Breast epithelium (tissue), 4 donors: ENCODE measurements around the gene RNASE8. TPM values are rescaled to one million over a fixed set of nuclear protein-coding genes. Genes with fewer than 3 reads are reported as not detected.
"Not testable (repeated sequence)": the region's sequence is repeated elsewhere in the genome, so short reads cannot be mapped to it uniquely, and the experiment has no call there.

Source experiments
- DNase-seq, 2 donors: peaks; one replicate each; pipeline ENCODE4 v3.0.0-alpha.2; 2019; ENCODE audit warnings: low spot score in 2 of 2
- H3K27ac ChIP-seq, 2 donors: fragments of 200-600 bp; sonication (generic) in 1 of 2; one replicate each; pipeline ENCODE4 v1.5.1; 2016 to 2019; ENCODE audit warnings: mild to moderate bottlenecking in 1 of 2
- H3K27me3 ChIP-seq, 2 donors: fragments of 200-600 bp; sonication (generic) in 1 of 2; one replicate each; pipeline versions ENCODE4 v1.5.1 to v1.6.0; 2017 to 2019; ENCODE audit warnings: control low read depth in 1 of 2, mild to moderate bottlenecking in 1 of 2
- H3K36me3 ChIP-seq: fragments of 200-600 bp; one replicate; pipeline ENCODE4 v1.5.1; 2019
- H3K4me1 ChIP-seq, 2 donors: fragments of 200-600 bp; sonication (generic); one replicate each; pipeline ENCODE4 v1.5.1; 2016 to 2019; ENCODE audit warnings: control low read depth in 1 of 2
- H3K4me3 ChIP-seq, 3 donors: fragments of 200-600 bp; sonication (generic); 1 replicate in 2 of 3; 2 replicates in 1 of 3; pipeline ENCODE4 v1.5.1; 2016 to 2019; ENCODE audit warnings: mild to moderate bottlenecking in 3 of 3, moderate library complexity in 2 of 3
- H3K9me3 ChIP-seq, 2 donors: fragments of 200-600 bp; sonication (generic) in 1 of 2; one replicate each; pipeline ENCODE4 v1.5.1; 2016 to 2019; ENCODE audit warnings: control low read depth in 1 of 2
- POLR2A ChIP-seq: fragments of 450-650 bp; IDR thresholded peaks from one replicate; pipeline ENCODE4 v1.6.1; 2016; ENCODE audit warnings: antibody characterized with exemption, mild to moderate bottlenecking, moderate library complexity
- POLR2AphosphoS5 ChIP-seq, 3 donors: sonication (generic); formaldehyde crosslinking; IDR thresholded peaks; one replicate each; pipeline ENCODE4 v1.6.1; 2017; ENCODE audit warnings: antibody characterized with exemption in 3 of 3
- intact Hi-C: fragments of 100-400 bp; cut with DNase I; formaldehyde crosslinking; loops from one replicate; pipeline ENCODE4 v1.15.1; 2023; ENCODE audit warnings: low total_unique reads
- total RNA-seq, 3 donors: library from RNA; depleted of rRNA; stranded (reverse); fragments of >200 nt; gene quantifications; one replicate each; pipeline ENCODE4 v1.1.0, GENCODE V29; 2016
- TF ChIP-seq, protein P1 (sequence below), 3 donors: fragments of 450-650 bp; IDR thresholded peaks; one replicate each; pipeline ENCODE4 v1.5.1; 2016 to 2017; ENCODE audit warnings: antibody characterized with exemption in 3 of 3, mild to moderate bottlenecking in 3 of 3, moderate library complexity in 3 of 3

Gene RNASE8
- total RNA-seq, 3 donors from 2014 or later = not detected

DNA sequence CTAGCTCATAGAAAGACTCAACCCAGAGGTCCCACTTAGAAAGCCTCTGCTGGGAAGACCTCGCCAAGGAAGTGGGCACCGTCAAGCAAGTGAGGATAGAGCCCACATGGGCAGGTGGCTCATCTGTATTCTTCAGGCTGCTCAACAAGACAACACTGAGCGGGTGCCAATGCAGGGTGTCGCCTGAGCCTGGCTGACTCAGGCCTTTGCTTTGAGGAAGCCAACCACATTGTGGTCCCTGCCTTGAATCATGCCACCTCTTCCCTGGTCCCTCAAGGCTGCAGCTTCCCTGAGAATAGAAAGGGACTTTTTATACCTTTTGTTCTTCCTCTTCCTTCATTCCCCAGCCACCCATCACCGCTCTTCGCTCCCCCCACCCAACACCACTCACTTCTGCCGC, 20.9 kb upstream of the RNASE8 start:
- H3K27me3 ChIP-seq = no peaks in the 10 kb centered on the region
- intact Hi-C loops = no loop called here
- H3K9me3 ChIP-seq = no peaks in the 10 kb centered on the region
- no peak overlapping the region for H3K4me3 ChIP-seq
- TF ChIP-seq POLR2AphosphoS5 (IDR thresholded peaks at IDR 0.05) (no peak), POLR2A (no peak)
- TF ChIP-seq, protein P1, sequence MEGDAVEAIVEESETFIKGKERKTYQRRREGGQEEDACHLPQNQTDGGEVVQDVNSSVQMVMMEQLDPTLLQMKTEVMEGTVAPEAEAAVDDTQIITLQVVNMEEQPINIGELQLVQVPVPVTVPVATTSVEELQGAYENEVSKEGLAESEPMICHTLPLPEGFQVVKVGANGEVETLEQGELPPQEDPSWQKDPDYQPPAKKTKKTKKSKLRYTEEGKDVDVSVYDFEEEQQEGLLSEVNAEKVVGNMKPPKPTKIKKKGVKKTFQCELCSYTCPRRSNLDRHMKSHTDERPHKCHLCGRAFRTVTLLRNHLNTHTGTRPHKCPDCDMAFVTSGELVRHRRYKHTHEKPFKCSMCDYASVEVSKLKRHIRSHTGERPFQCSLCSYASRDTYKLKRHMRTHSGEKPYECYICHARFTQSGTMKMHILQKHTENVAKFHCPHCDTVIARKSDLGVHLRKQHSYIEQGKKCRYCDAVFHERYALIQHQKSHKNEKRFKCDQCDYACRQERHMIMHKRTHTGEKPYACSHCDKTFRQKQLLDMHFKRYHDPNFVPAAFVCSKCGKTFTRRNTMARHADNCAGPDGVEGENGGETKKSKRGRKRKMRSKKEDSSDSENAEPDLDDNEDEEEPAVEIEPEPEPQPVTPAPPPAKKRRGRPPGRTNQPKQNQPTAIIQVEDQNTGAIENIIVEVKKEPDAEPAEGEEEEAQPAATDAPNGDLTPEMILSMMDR (IDR thresholded peaks at IDR 0.05) = no peak
- DNase-seq = peak in 1 of 2 donors; percentile 65
- peak overlapping the region; percentile 36 to 70 for H3K27ac ChIP-seq
- peaks cover 0 to 15% of the 10 kb centered on the region in 2 donors for H3K4me1 ChIP-seq
- H3K36me3 ChIP-seq = no peaks in the 10 kb centered on the region

DNA sequence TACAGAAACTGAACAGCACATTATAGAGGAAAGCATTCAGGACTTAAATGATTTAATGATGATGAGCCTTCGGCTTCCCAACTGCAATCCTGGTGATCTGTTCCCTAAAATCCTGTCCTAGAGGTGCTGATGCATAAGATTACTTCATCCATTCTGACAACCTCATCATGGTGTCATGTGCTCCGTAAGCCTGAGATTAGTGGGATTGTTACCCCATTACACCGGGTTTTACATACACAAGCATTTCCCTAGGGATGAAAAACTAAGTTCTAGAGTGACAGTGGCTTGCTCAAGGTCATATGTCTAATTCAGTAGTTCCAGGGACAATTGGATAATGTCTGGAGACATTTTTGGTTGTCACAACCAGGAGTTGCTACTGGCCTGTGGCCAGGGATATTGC, 20.5 kb upstream of the RNASE8 start:
- no peaks in the 10 kb centered on the region for H3K27me3 ChIP-seq
- peak overlapping the region; percentile 36 to 70 for H3K27ac ChIP-seq
- DNase-seq = no peak
- H3K4me1 ChIP-seq = peaks cover 0 to 15% of the 10 kb centered on the region in 2 donors
- H3K36me3 ChIP-seq = no peaks in the 10 kb centered on the region
- no peak for TF ChIP-seq POLR2A
- H3K4me3 ChIP-seq = no peak overlapping the region
- intact Hi-C loops = no loop called here
- H3K9me3 ChIP-seq = no peaks in the 10 kb centered on the region

DNA sequence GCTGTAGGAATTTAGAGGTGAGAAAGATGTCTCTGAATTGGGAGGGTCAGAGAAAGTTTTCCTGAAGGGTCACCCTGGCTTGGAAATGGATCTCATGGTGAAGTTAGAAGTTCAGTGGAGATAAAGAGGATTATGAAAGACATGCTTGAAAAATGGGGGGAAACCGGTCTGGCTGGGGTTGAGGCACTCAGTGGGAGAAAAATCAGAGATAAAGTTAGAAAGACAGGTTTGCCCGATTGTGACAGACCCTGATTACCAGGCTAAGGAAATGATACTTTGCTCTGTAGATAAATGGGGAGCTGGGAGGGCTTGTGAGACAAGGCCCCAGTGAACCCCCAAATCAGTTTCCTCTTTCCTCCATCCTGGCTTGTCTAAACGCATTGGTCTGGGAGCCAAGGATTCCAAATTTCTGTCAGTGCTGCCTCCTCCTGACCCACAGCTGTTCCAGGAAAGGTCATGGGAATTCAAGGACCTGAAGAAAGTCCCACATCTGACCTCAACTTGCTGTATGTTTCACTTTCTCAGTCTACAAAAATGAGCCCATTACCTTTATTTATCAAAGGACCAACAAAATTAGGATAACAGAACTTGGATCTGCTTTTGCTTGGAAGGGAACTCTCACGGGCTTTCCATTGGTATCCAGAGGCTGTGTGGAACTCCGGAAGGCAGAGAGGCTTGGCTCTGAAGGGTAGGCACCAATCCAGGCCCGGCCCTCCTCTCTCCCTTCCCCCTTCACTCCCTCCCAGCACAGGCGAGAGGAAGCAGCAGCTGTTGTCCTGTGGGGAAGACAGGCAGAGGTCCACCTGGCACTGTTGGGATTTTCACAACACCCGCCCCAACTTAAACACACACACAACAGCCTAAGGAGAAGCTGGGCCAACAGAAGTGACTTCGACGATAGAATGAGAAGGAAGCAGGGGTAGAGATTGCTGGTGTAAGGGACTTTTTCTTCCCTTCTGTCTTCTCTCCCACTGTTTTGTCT, 18.9 kb upstream of the RNASE8 start:
- Histone ChIP-seq H3K27ac (peak overlapping the region; percentile 70 to 80), H3K4me1 (peaks cover 0 to 24% of the 10 kb centered on the region in 2 donors), H3K36me3 (no peaks in the 10 kb centered on the region), H3K9me3 (no peaks in the 10 kb centered on the region), H3K4me3 (peak overlapping the region in 2 of 3 donors; percentile 6 to 21), H3K27me3 (no peaks in the 10 kb centered on the region)
- intact Hi-C loops = loop anchor here (2.0 kb wide), 1 partner anchor 24 kb away; no protein-coding TSS in a partner anchor
- peak; percentile 83 to 88 for DNase-seq
- TF ChIP-seq POLR2A (no peak), POLR2AphosphoS5 (IDR thresholded peaks at IDR 0.05) (peak; percentile 51 to 77 (median 67))

DNA sequence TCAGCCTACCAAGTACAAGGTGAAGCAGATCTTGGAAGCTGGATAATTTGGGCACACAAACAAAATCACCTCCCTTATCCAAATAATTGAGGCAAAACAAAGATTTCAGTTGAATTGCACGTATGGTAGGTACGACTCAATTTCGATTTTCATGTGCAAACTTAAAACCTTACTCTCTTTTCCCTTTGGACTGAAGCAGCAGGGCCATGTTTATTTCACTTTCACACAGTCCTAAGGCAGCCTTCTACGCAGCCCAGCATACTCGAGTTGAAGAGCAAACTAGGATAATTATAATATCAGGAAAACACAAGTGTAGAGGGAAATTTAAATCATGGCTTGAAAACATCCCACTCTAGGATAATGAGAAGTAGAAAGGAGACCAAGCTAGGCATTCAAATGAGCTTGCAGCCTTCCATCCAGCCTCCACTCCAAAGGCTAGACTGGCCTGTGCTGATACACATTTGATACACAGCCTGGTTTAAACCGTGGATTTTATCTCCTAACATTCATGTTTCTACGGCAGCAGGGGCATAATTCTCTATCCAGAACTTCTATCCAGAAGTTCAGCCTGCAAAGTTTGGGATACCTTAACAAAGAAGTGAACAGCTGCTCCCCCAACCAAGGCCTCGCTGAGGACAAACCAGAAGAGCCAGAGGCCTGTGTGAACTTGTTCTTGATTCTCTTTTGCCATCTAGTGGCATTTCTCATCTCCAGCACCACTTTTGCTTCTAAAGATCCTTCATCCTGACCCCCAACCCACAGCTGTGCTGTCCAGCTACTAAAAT, 17.8 kb upstream of the RNASE8 start:
- no peaks in the 10 kb centered on the region for H3K36me3 ChIP-seq
- no peaks in the 10 kb centered on the region for H3K9me3 ChIP-seq
- peak in 1 of 2 donors; percentile 50 for DNase-seq
- TF ChIP-seq POLR2AphosphoS5 (IDR thresholded peaks at IDR 0.05) = no peak
- TF ChIP-seq, protein P1 (IDR thresholded peaks at IDR 0.05) = peak; percentile 48 to 78 (median 75)
- TF ChIP-seq POLR2A = no peak
- intact Hi-C loops = loop anchor here (2.0 kb wide), 1 partner anchor 25 kb away; no protein-coding TSS in a partner anchor
- H3K4me1 ChIP-seq = peaks cover 0 to 32% of the 10 kb centered on the region in 2 donors
- H3K27ac ChIP-seq = peak overlapping the region; percentile 70 to 80
- no peaks in the 10 kb centered on the region for H3K27me3 ChIP-seq
- no peak overlapping the region for H3K4me3 ChIP-seq

DNA sequence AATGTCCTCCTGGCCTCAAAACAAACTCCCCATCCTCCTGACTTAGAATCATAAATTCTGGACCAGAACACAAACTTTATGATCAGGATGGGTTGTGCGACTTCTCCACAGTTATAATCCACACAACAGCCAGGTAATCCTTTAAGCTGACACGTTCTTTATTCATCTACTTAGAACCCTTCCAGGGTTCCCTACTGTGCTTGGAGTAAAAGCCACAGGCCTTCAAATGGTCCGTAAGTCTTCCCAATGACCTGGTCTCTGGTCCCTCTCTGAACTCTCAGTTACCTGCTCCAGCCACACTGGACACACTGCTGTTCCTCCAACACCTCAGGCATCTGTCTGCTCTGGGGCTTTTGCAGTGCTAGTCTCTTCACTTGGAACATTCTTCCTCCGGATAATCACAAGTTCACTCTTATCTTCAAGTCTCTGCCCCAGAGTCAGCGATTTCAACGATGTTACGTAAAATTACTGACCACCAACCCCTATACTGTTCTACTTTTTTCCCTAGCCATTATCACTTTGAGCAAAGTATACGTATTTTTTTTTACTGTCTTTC, 17.2 kb upstream of the RNASE8 start:
- peak overlapping the region; percentile 70 to 80 for H3K27ac ChIP-seq
- no peaks in the 10 kb centered on the region for H3K36me3 ChIP-seq
- TF ChIP-seq POLR2A (no peak), POLR2AphosphoS5 (IDR thresholded peaks at IDR 0.05) (no peak)
- TF ChIP-seq, protein P1 (IDR thresholded peaks at IDR 0.05) = peak in 1 of 3 donors; percentile 4
- no peak for DNase-seq
- no peaks in the 10 kb centered on the region for H3K9me3 ChIP-seq
- no peaks in the 10 kb centered on the region for H3K27me3 ChIP-seq
- no peak overlapping the region for H3K4me3 ChIP-seq
- intact Hi-C loops = no loop called here
- peaks cover 0 to 32% of the 10 kb centered on the region in 2 donors for H3K4me1 ChIP-seq

DNA sequence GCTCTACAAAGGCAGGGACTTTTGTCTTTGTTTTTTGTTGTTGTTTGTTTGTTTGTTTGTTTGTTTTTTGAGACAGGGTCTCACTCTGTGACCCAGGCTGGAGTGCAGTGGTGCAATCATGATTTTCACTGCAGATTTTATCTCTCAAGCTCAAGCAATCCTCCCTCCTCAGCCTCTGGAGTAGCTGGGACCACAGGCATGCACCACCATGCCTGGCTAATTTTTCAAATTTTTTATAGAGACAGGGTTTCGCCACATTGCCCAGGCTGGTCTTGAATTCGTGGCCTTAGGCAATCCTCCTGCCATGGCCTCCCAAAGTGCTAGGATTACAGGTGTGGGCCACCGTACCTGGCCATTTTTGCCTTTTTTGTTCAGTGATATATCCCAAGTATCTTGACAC, 16.7 kb upstream of the RNASE8 start:
- intact Hi-C loops, DNase-seq: not testable (repeated sequence)
- peak overlapping the region; percentile 70 to 84 for H3K27ac ChIP-seq

More for the DNA sequence above, 16.7 kb upstream of the RNASE8 start:
- H3K4me1 ChIP-seq = peaks cover 0 to 32% of the 10 kb centered on the region in 2 donors
- not testable (repeated sequence) for H3K36me3 ChIP-seq, H3K9me3 ChIP-seq, H3K27me3 ChIP-seq, H3K4me3 ChIP-seq
